OCI-LY3 (cell line): Measurements from ENCODE around the gene AGFG1.

ENCODE experiments used
- H2AFZ ChIP-seq: fragments of 200-600, 300-600 bp; shearing (Covaris generic); 2 replicates; pipeline ENCODE4 v1.6.0; 2014; ENCODE audit warnings: antibody characterized with exemption, low read depth, low read length
- H3K27ac ChIP-seq: fragments of 200-600, 300-600 bp; sonication (generic); 2 replicates; pipeline ENCODE4 v1.5.1; 2014; ENCODE audit warnings: mild to moderate bottlenecking, low read length, moderate library complexity, mixed read lengths
- H3K27me3 ChIP-seq: fragments of 200-600, 300-600 bp; sonication (generic); 2 replicates; pipeline ENCODE4 v1.6.1; 2014; ENCODE audit warnings: low read depth, low read length, mixed read lengths
- H3K36me3 ChIP-seq: fragments of 200-600, 300-600 bp; sonication (generic); replicated peaks from 2 replicates; pipeline ENCODE3; 2014; ENCODE audit warnings: low read depth, low read length, mixed read lengths
- H3K4me1 ChIP-seq: fragments of 300-600, 200-600 bp; sonication (generic); 2 replicates; pipeline ENCODE4 v1.6.1; 2014; ENCODE audit warnings: low read length, mixed read lengths
- H3K4me2 ChIP-seq: fragments of 200-600, 300-600 bp; sonication (generic); 2 replicates; pipeline ENCODE4 v1.6.1; 2014; ENCODE audit warnings: low read length, mixed read lengths
- H3K4me3 ChIP-seq: fragments of 300-600, 200-600 bp; sonication (generic); 2 replicates; pipeline ENCODE4 v1.5.1; 2014; ENCODE audit warnings: antibody characterized with exemption, mild to moderate bottlenecking, low read length, moderate library complexity
- H3K79me2 ChIP-seq: fragments of 300-600, 200-600 bp; shearing (Covaris generic); 2 replicates; pipeline ENCODE4 v1.6.1; 2014; ENCODE audit warnings: mild to moderate bottlenecking, low read length, mixed read lengths
- H3K9ac ChIP-seq: fragments of 300-600, 200-600 bp; shearing (Covaris generic); 2 replicates; pipeline ENCODE4 v1.6.0; 2014; ENCODE audit warnings: mild to moderate bottlenecking, low read length, moderate library complexity
- H3K9me3 ChIP-seq: fragments of 200-600, 300-600 bp; shearing (Covaris generic); 2 replicates; pipeline ENCODE4 v1.6.1; 2014; ENCODE audit warnings: low read length, mixed read lengths; ENCODE audit not compliant: insufficient read depth
- H4K20me1 ChIP-seq: fragments of 200-600, 300-600 bp; sonication (generic); 2 replicates; pipeline ENCODE4 v1.6.1; 2016; ENCODE audit warnings: low read length, mixed read lengths; ENCODE audit not compliant: insufficient read depth
- CTCF ChIP-seq: fragments of 200-600, 300-600 bp; sonication (generic); IDR thresholded peaks from 2 replicates; pipeline ENCODE4 v1.5.1; 2014; ENCODE audit warnings: antibody characterized with exemption, low read length, low read depth
- EZH2phosphoT487 ChIP-seq: fragments of 200-600 bp; shearing (Covaris generic); IDR thresholded peaks from 2 replicates; pipeline ENCODE4 v1.6.1; 2018; ENCODE audit warnings: antibody characterized with exemption, mixed run types, low read depth

Gene AGFG1

GRCh38 chr2:227524665-227525064 is 52.7 kb downstream of the AGFG1 start:
- no peaks in the 10 kb centered on the region; the same call in 1 of the 2 replicates for H3K4me1 ChIP-seq
- peaks cover 4% of the 10 kb centered on the region; the same call in 1 of the 2 replicates for H3K79me2 ChIP-seq
- no peak overlapping the region for H3K9ac ChIP-seq
- no peak overlapping the region for H2AFZ ChIP-seq
- no peak overlapping the region for H3K27ac ChIP-seq
- H3K4me3 ChIP-seq = no peak overlapping the region
- peaks cover 17% of the 10 kb centered on the region for H3K36me3 ChIP-seq
- H4K20me1 ChIP-seq = peaks cover 4% of the 10 kb centered on the region; the same call in 1 of the 2 replicates
- no peaks in the 10 kb centered on the region for H3K27me3 ChIP-seq
- no peak overlapping the region for H3K4me2 ChIP-seq
- H3K9me3 ChIP-seq = no peaks in the 10 kb centered on the region
- TF ChIP-seq CTCF = no peak
- no peak for TF ChIP-seq EZH2phosphoT487

GRCh38 chr2:227527351-227527750 is 55.4 kb downstream of the AGFG1 start:
- no peaks in the 10 kb centered on the region for H3K4me1 ChIP-seq
- TF ChIP-seq EZH2phosphoT487 = no peak
- no peak for TF ChIP-seq CTCF
- no peaks in the 10 kb centered on the region; the same call in 1 of the 2 replicates for H4K20me1 ChIP-seq
- no peak overlapping the region for H2AFZ ChIP-seq
- no peaks in the 10 kb centered on the region for H3K27me3 ChIP-seq
- H3K36me3 ChIP-seq = peaks cover 13% of the 10 kb centered on the region
- H3K27ac ChIP-seq = no peak overlapping the region
- no peaks in the 10 kb centered on the region for H3K79me2 ChIP-seq
- no peak overlapping the region for H3K4me3 ChIP-seq
- no peaks in the 10 kb centered on the region for H3K9me3 ChIP-seq
- no peak overlapping the region for H3K4me2 ChIP-seq
- no peak overlapping the region for H3K9ac ChIP-seq

- Histone ChIP-seq H3K27ac (no peak overlapping the region), H2AFZ (no peak overlapping the region), H3K36me3 (peaks cover 10% of the 10 kb centered on the region), H4K20me1 (peaks cover 4% of the 10 kb centered on the region; the same call in 1 of the 2 replicates), H3K27me3 (no peaks in the 10 kb centered on the region), H3K9me3 (no peaks in the 10 kb centered on the region), H3K79me2 (no peaks in the 10 kb centered on the region), H3K4me2 (no peak overlapping the region), H3K9ac (no peak overlapping the region), H3K4me3 (no peak overlapping the region), H3K4me1 (peaks cover 5% of the 10 kb centered on the region; the same call in 1 of the 2 replicates)
- TF ChIP-seq EZH2phosphoT487 = no peak
- TF ChIP-seq CTCF = no peak
These were observed 56.8 kb downstream of the AGFG1 start for GRCh38 chr2:227528803-227529202.

GRCh38 chr2:227529871-227530270 is 57.9 kb downstream of the AGFG1 start:
- TF ChIP-seq CTCF (no peak), EZH2phosphoT487 (no peak)
- H3K4me3 ChIP-seq = no peak overlapping the region
- H3K9me3 ChIP-seq = no peaks in the 10 kb centered on the region
- H3K27ac ChIP-seq = no peak overlapping the region
- H3K79me2 ChIP-seq = no peaks in the 10 kb centered on the region
- no peak overlapping the region for H3K9ac ChIP-seq
- H4K20me1 ChIP-seq = peaks cover 13% of the 10 kb centered on the region; the same call in 1 of the 2 replicates
- H3K27me3 ChIP-seq = no peaks in the 10 kb centered on the region
- peaks cover 5% of the 10 kb centered on the region for H3K36me3 ChIP-seq
- H3K4me2 ChIP-seq = no peak overlapping the region
- H3K4me1 ChIP-seq = peaks cover 12% of the 10 kb centered on the region
- no peak overlapping the region for H2AFZ ChIP-seq
